GM18867 (cell line): ENCODE data around the gene TAOK1.

Source experiments
- ATAC-seq: cut with Tn5 transposase; IDR thresholded peaks from one replicate; pipeline ENCODE4 v1.9.1; 2021; ENCODE audit warnings: mild to moderate bottlenecking, moderate library complexity; ENCODE audit not compliant: unreplicated experiment

TAOK1 gene

DNA sequence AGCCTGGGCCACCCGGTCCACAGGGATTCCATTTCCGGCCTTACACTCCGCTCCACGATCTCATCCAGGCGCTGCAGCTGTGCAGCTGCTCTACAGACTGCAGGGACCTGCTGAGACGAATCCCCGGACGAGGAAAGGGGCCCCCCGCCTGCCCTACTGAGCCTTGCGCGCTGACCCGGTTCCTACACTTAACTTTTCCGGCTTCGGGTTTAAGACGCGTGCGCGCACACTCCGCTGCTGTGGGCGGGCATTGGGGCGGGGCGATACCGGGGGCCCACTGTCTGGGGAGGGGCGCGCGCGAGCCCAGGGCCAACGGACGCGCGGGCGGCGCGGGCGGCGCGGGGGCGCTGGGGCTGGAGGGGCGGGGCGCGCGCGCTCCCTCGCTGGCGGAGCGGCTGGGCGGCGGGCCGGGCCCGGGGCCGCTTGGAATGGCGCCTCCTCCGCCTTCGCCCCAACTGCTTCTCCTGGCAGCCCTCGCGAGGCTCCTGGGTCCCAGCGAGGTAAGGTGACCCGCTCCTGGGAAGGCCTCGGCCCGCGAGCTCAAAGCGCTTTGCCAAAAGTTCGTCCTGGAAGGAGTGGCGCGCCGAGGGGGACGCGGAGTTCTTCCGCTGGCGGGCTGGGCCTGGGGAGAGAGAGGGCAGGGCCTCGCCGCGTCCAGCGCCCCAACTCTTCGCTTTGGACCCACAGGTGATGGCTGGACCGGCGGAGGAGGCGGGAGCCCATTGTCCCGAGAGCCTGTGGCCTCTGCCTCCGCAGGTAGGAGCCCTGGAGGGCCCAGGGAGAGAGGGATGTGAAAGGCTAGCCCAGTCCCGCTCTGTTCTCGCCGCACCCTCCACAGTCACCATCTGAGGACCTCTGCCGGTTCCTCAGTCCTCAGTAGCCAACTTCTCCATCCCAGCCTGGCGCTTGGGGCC lies 178.4 kb downstream of the TAOK1 start, which contains the start of gene TP53I13:
TSS of gene TP53I13 (plus strand) at position 371 of the 914 bp plus-strand sequence. CDS start at position 429, 58 bp downstream.
- ATAC-seq, result peak; percentile 32

- ATAC-seq, result no peak
Measured at GRCh38 chr17:29569245-29569950, 179.2 kb downstream of the TAOK1 start.

DNA sequence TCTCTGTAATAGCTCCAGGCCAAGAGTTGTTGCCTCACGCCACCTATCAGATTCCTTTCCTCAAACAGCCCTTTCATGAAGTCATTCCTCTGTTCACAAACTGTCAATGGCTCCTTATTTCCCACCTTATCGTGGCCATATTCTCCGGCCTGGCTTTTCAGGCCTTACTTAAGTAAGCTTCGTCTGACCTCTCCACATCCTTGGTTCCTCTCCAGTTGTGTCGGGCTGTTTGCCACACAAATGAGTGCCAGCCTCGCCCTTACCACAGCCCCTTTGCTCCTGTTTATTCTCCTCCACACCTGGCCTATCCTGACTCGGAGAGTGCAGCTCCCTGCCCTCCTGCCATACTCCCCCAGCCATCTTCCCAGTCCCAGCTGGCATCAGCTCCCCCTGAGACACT lies 180.4 kb downstream of the TAOK1 start:
- no peak for ATAC-seq

- no peak for ATAC-seq
Measured at GRCh38 chr17:29571486-29571882, 181.3 kb downstream of the TAOK1 start.

DNA sequence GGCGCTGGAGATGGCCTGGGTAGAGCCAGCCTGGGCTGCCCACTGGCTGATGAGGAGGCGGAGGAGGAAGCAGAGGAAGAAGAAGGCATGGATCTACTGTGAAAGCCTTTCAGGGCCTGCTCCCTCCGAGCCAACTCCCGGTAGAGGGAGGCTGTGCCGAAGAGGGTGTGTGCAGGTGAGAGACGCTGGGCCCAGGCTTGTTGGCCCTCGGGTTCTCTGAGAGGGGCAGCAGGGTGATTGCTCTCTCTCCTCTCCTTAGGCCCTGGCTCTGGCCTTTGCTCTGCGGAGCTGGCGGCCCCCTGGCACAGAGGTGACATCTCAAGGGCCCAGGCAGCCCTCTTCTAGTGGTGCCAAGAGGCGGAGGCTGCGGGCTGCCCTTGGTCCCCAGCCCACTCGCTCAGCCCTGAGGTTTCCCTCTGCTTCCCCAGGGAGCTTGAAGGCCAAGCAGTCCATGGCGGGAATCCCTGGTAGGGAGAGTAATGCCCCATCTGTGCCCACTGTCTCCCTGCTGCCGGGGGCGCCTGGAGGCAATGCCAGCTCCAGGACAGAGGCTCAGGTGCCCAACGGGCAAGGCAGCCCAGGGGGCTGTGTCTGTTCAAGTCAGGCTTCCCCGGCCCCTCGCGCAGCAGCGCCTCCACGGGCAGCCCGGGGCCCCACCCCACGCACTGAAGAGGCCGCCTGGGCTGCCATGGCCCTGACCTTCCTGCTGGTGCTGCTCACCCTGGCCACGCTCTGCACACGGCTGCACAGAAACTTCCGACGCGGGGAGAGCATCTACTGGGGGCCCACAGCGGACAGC lies 181.9 kb downstream of the TAOK1 start:
- ATAC-seq, result no peak

GRCh38 chr17:29572691-29573557 lies 182.8 kb downstream of the TAOK1 start:
- no peak for ATAC-seq

DNA sequence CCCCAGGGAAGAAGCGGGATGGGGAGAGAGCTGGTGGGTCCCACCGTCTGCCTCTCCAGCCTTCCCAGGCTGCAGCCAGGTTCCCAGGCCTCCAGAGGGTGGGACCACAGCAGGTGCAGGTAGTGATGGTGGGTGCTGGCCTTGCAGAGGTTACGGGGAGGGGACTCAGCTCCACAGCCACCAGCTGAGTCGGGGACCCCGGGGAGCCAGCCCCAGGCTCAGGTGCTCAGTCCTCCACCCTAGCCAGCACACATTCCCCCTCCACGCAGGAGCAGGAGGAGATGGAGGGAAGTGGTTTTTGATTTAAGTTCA lies 183.4 kb downstream of the TAOK1 start:
- no peak for ATAC-seq

GRCh38 chr17:29573871-29574731 lies 183.9 kb downstream of the TAOK1 start:
- no peak for ATAC-seq

DNA sequence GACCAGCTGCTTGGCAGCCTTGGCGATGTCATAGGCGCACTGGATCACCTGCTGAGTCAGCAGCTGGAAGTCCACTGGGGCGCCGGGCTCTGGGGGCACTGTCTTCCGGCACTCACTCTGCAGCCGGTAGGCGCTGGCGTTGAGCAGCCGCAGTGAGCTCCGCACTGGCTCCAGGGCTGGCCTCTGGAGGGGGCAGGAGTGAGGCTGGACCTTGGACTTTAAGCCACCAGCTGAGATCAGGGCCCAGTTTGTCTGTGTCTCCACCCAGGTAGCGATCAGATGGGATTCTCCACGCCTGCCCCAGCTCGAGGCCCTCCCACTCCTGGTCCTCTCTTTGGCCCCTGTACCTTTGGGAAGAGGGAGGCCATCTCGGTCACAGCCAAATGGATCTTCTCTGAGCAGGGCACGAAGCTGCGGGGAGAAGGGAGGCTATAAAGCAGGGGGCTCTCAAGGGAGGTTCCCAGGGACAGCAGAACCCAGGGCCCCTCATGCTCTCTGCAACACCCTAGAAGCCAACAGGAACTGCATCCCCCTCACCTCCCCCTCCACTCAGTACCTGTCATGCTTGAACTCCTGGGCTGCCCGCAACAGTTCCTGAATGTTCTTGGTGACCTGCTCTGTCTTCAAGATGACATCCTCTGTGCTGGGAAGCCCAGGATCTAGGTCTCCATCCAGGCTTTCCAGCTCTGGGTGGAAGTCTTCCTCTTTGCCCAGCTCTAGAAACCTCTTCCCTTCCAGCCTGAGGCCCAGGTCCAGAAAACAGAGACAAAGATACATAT lies 184.8 kb downstream of the TAOK1 start:
- no peak for ATAC-seq

GRCh38 chr17:29575511-29576213 lies 185.5 kb downstream of the TAOK1 start:
- ATAC-seq, result no peak

GRCh38 chr17:29576214-29577000 lies 186.2 kb downstream of the TAOK1 start:
- no peak for ATAC-seq

GRCh38 chr17:29577001-29577370 lies 186.8 kb downstream of the TAOK1 start:
- ATAC-seq, result no peak

DNA sequence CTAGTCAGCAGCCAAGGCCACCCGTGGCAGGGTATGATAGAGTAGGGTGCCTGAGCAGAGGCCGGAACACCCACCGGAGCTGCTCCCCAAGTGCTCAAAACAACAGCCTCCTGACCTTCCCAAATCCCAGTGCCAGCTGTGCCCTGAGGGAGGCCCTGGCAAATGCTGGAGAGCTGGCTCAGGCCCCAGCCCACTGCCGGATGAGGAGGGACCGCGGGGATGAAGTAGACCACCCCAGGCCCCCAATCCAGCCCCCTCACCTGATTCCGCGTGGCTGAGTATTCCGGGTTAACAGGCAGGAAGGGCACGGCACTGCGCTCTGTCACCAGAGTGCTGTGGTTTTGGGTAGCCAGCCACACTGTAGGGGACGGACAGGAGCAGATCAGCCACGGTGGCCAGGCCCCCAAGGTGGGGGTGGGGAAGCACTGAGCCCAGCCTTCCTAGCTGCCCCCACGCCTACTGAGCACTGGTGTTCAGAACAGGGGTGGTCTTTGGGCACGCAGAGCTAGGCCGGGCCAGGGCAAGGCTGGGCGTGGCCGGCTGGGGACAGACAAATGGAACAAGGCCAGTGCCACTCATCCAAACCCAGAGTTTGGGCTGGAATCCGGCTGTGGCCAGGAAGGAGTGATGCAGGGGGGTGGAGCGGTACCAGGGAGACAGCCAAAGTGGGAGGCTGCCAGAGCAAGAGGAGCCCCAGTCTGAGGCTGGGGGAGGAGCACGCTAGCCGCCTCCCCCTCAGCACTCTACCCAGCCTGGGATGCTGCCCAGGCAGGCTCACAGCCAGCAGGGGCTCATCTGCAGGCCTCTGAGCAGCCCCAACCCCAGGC lies 187.4 kb downstream of the TAOK1 start:
- ATAC-seq, result no peak

- ATAC-seq, result no peak
Measured at GRCh38 chr17:29578626-29579485, 188.7 kb downstream of the TAOK1 start.
